SK-N-SH (cell line): ENCODE data around the gene CKB. TPM values are rescaled to one million over a fixed set of nuclear protein-coding genes. Genes with fewer than 3 reads are reported as not detected.

Experiments
- CTCF ChIA-PET: fragments of 300-600, 350-600 bp; formaldehyde crosslinking; extraction: SDS; loops from one replicate; lab custom pipeline; 2021; lab: Yijun Ruan, JAX
- POLR2A ChIA-PET: fragments of 350-600 bp; sonication (Branson Sonifier 250); formaldehyde crosslinking; extraction: SDS; loops from one replicate; lab custom pipeline; 2020; ENCODE audit warnings: antibody characterized with exemption, inconsistent platforms; lab: Yijun Ruan, JAX
- DNase-seq: peaks from one replicate; pipeline ENCODE4 v3.0.0; 2012
- H2AFZ ChIP-seq: fragments of 200-600 bp; sonication (generic); 2 replicates; pipeline ENCODE4 v1.8.1; 2016; ENCODE audit warnings: antibody characterized with exemption, mild to moderate bottlenecking, low read depth
- H3F3A ChIP-seq: fragments of 200-600 bp; sonication (generic); replicated peaks from 2 replicates; pipeline ENCODE3; 2016; ENCODE audit warnings: antibody characterized with exemption, mild to moderate bottlenecking; ENCODE audit not compliant: insufficient read depth
- H3K27ac ChIP-seq, 2 experiments: fragments of 200-500 bp in 1 of 2; fragments of 200-600 bp in 1 of 2; sonication (Bioruptor generic) in 1 of 2; sonication (generic), shearing (Covaris generic) in 1 of 2; 2 replicates each; pipeline versions ENCODE4 v1.5.1 to v1.6.1; 2014 to 2016; ENCODE audit warnings: low read depth in 2 of 2, inconsistent platforms in 1 of 2, low read length in 1 of 2, mild to moderate bottlenecking in 1 of 2, mixed read lengths in 1 of 2
- H3K27me3 ChIP-seq: fragments of 200-600 bp; sonication (generic), shearing (Covaris generic); 2 replicates; pipeline ENCODE4 v1.6.1; 2016; ENCODE audit warnings: mixed run types; ENCODE audit not compliant: insufficient read depth
- H3K36me3 ChIP-seq, 2 experiments: fragments of 200-500 bp in 1 of 2; fragments of 200-600 bp in 1 of 2; sonication (Bioruptor generic) in 1 of 2; sonication (generic) in 1 of 2; replicated peaks in 1 of 2; 2 replicates each; pipeline versions ENCODE3 to v1.5.1; 2014 to 2016; ENCODE audit warnings: low read length in 1 of 2, mild to moderate bottlenecking in 1 of 2; ENCODE audit not compliant: insufficient read depth in 2 of 2, control insufficient read depth in 1 of 2
- H3K4me1 ChIP-seq, 2 experiments: fragments of 200-500 bp in 1 of 2; fragments of 200-600 bp in 1 of 2; sonication (Bioruptor generic) in 1 of 2; sonication (generic), shearing (Covaris generic) in 1 of 2; 2 replicates each; pipeline versions ENCODE4 v1.5.1 to v1.6.1; 2014 to 2016; ENCODE audit warnings: low read depth in 1 of 2, low read length in 1 of 2, mixed run types in 1 of 2; ENCODE audit not compliant: insufficient read depth in 2 of 2, control insufficient read depth in 1 of 2
- H3K4me2 ChIP-seq: fragments of 200-600 bp; sonication (generic), shearing (Covaris generic); 2 replicates; pipeline ENCODE4 v1.6.1; 2017; ENCODE audit warnings: mixed run types
- H3K4me3 ChIP-seq, 2 experiments: fragments of 200-500 bp in 1 of 2; fragments of 200-600 bp in 1 of 2; sonication (Bioruptor generic) in 1 of 2; sonication (generic), shearing (Covaris generic) in 1 of 2; 2 replicates each; pipeline versions ENCODE4 v1.5.1 to v1.8.1; 2014 to 2016; ENCODE audit warnings: low read depth in 2 of 2, inconsistent platforms in 1 of 2, low read length in 1 of 2, mild to moderate bottlenecking in 1 of 2, mixed read lengths in 1 of 2, moderate library complexity in 1 of 2
- H3K79me2 ChIP-seq: fragments of 200-600 bp; sonication (generic); 2 replicates; pipeline ENCODE4 v1.8.1; 2017; ENCODE audit warnings: mild to moderate bottlenecking; ENCODE audit not compliant: insufficient read depth
- H3K9ac ChIP-seq: fragments of 200-600 bp; sonication (generic); 2 replicates; pipeline ENCODE4 v1.6.1; 2017; ENCODE audit warnings: mixed run types
- H3K9me2 ChIP-seq: fragments of 200-600 bp; sonication (generic); 2 replicates; pipeline ENCODE4 v1.6.1; 2017; ENCODE audit warnings: mixed run types
- H3K9me3 ChIP-seq: fragments of 200-600 bp; sonication (generic); 2 replicates; pipeline ENCODE4 v1.6.1; 2017; ENCODE audit warnings: mixed run types, mild to moderate bottlenecking, moderate library complexity
- H4K20me1 ChIP-seq: fragments of 200-600 bp; sonication (generic); 2 replicates; pipeline ENCODE4 v1.6.1; 2017; ENCODE audit warnings: mild to moderate bottlenecking, mixed run types; ENCODE audit not compliant: insufficient read depth
- CHD2 ChIP-seq: fragments of 150-350 bp; IDR thresholded peaks from 2 replicates; pipeline ENCODE4 v1.6.1; 2018; ENCODE audit warnings: low read length; ENCODE audit not compliant: partially characterized antibody
- ELF1 ChIP-seq: IDR thresholded peaks from 2 replicates; pipeline ENCODE4 v1.4.0; 2012
- EP300 ChIP-seq, 2 experiments: IDR thresholded peaks; 2 replicates each; pipeline versions ENCODE4 v1.4.0 to v1.6.1; 2012; ENCODE audit warnings: borderline replicate concordance in 1 of 2, low read depth in 1 of 2, low read length in 1 of 2
- EZH2phosphoT487 ChIP-seq: fragments of 200-600 bp; sonication (generic); IDR thresholded peaks from 2 replicates; pipeline ENCODE4 v1.6.1; 2017; ENCODE audit warnings: low read depth, mixed run types, mild to moderate bottlenecking, antibody characterized with exemption, moderate library complexity, borderline replicate concordance
- FOSL2 ChIP-seq: IDR thresholded peaks from 2 replicates; pipeline ENCODE4 v1.4.0; 2012; ENCODE audit warnings: low read depth, mild to moderate bottlenecking, moderate library complexity, borderline replicate concordance
- FOXM1 ChIP-seq: IDR thresholded peaks from 2 replicates; pipeline ENCODE4 v1.4.0; 2012; ENCODE audit warnings: low read depth, mild to moderate bottlenecking
- GATA2 ChIP-seq: sonication (generic); formaldehyde crosslinking; IDR thresholded peaks from 2 replicates; pipeline ENCODE4 v1.5.0; 2020; ENCODE audit warnings: mild to moderate bottlenecking, missing genetic modification reagents
- MAX ChIP-seq: IDR thresholded peaks from 2 replicates; pipeline ENCODE4 v1.4.0; 2012; ENCODE audit warnings: low read depth
- MXI1 ChIP-seq: IDR thresholded peaks from 2 replicates; pipeline ENCODE4 v1.6.1; 2012; ENCODE audit warnings: mild to moderate bottlenecking, low read depth, low read length, improper control_type of control experiment
- NFIC ChIP-seq: IDR thresholded peaks from 2 replicates; pipeline ENCODE4 v1.4.0; 2012; ENCODE audit warnings: borderline replicate concordance
- NRF1 ChIP-seq: IDR thresholded peaks from 2 replicates; pipeline ENCODE4 v1.6.1; 2012; ENCODE audit warnings: low read depth, mild to moderate bottlenecking, low read length
- POLR2AphosphoS5 ChIP-seq: IDR thresholded peaks from 2 replicates; pipeline ENCODE4 v1.6.1; 2012; ENCODE audit warnings: low read depth, low read length
- RFX5 ChIP-seq: IDR thresholded peaks from 2 replicates; pipeline ENCODE4 v1.6.1; 2012; ENCODE audit warnings: mild to moderate bottlenecking, improper control_type of control experiment, low read length
- RXRA ChIP-seq: IDR thresholded peaks from 2 replicates; pipeline ENCODE4 v1.4.0; 2012; ENCODE audit warnings: low read depth, mild to moderate bottlenecking, borderline replicate concordance
- SMC3 ChIP-seq: IDR thresholded peaks from 2 replicates; pipeline ENCODE4 v1.6.1; 2012; ENCODE audit warnings: low read depth, low read length, improper control_type of control experiment
- WGBS: methylation state at CpG from one replicate; pipeline ENCODE4 v1.1.6; 2017; ENCODE audit warnings: low lambda C conversion rate; 5-methylcytosine and 5-hydroxymethylcytosine counted together
- polyA plus RNA-seq, 3 experiments: library from polyadenylated mRNA; depleted of rRNA; stranded (reverse); fragments of >200 nt; gene quantifications; 2 replicates each; pipeline ENCODE4 v1.2.3, GENCODE V29; 2012
- TF ChIP-seq, protein P1 (sequence below): fragments of 200-600 bp; sonication (generic); IDR thresholded peaks from 2 replicates; pipeline ENCODE4 v1.6.1; 2017; ENCODE audit warnings: antibody characterized with exemption, mild to moderate bottlenecking, moderate library complexity
- TF ChIP-seq, protein P2 (sequence below): IDR thresholded peaks from 2 replicates; pipeline ENCODE4 v1.6.1; 2012; ENCODE audit warnings: mild to moderate bottlenecking, low read depth, low read length, moderate library complexity

The CKB gene
- polyA plus RNA-seq, 1 of the 3 experiments (the other 2 are of a cell fraction), result 53.0 TPM

DNA sequence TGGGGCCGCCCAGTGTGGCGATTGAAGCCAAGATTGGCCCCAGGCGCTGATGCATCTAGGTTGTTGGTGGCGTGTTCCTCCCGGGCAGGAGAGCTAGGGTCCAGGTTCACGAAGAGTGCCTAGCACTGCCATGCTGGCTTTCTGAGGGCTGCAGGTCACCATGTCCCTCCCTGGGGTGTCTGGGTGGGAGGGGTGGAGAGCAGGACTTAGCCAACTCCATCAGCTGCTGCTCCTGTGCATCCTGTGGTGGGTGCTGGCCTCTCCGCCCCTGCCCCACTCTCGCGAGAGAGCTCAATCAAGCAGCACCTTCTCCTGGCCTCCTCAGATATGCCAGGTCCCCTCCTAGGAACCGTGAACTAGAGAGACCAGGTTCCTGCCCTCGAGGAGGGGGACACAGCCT, 8.2 kb upstream of the CKB start:
- H3K9ac ChIP-seq, result no peak overlapping the region
- peaks cover 9 to 25% of the 10 kb centered on the region in 2 experiments; a peak in 1 of 4 replicates for H3K4me1 ChIP-seq
- H3F3A ChIP-seq, result peaks cover 3% of the 10 kb centered on the region
- ChIA-PET POLR2A (interaction anchor here (0.7 to 1.4 kb wide), 2 partner anchors 9 to 10 kb away, joined by 3 to 4 read pairs; partner anchors contain the start of gene CKB), CTCF (interaction anchor here (2.5 to 8.5 kb wide), 2 partner anchors 13 to 16 kb away, joined by 14 to 52 read pairs; no protein-coding TSS in a partner anchor)
- H3K36me3 ChIP-seq, result peaks cover 0 to 32% of the 10 kb centered on the region in 2 experiments
- H3K27ac ChIP-seq, result no peak overlapping the region
- H3K79me2 ChIP-seq, result peaks cover 36% of the 10 kb centered on the region
- no peak for DNase-seq
- peaks cover 9% of the 10 kb centered on the region; the same call in 1 of the 2 replicates for H4K20me1 ChIP-seq
- 69% methylated on average over 2 of the region's 11 CpGs for whole genome bisulfite sequencing
- no peaks in the 10 kb centered on the region for H3K9me3 ChIP-seq
- no peaks in the 10 kb centered on the region for H3K9me2 ChIP-seq
- TF ChIP-seq, protein P1, sequence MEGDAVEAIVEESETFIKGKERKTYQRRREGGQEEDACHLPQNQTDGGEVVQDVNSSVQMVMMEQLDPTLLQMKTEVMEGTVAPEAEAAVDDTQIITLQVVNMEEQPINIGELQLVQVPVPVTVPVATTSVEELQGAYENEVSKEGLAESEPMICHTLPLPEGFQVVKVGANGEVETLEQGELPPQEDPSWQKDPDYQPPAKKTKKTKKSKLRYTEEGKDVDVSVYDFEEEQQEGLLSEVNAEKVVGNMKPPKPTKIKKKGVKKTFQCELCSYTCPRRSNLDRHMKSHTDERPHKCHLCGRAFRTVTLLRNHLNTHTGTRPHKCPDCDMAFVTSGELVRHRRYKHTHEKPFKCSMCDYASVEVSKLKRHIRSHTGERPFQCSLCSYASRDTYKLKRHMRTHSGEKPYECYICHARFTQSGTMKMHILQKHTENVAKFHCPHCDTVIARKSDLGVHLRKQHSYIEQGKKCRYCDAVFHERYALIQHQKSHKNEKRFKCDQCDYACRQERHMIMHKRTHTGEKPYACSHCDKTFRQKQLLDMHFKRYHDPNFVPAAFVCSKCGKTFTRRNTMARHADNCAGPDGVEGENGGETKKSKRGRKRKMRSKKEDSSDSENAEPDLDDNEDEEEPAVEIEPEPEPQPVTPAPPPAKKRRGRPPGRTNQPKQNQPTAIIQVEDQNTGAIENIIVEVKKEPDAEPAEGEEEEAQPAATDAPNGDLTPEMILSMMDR, result no peak
- TF ChIP-seq FOSL2 (no peak), RXRA (no peak), MXI1 (no peak), NFIC (no peak), RFX5 (no peak), POLR2AphosphoS5 (no peak), SMC3 (no peak), ELF1 (no peak), EP300 (IDR thresholded peaks at IDR 0.05; ENCODE audit: borderline replicate concordance in 1 of 2, low read depth in 1 of 2, low read length in 1 of 2) (no peak), EZH2phosphoT487 (no peak), NRF1 (no peak), CHD2 (no peak), MAX (no peak), FOXM1 (no peak), GATA2 (CRISPR knock-in tag) (no peak)
- TF ChIP-seq, protein P2, sequence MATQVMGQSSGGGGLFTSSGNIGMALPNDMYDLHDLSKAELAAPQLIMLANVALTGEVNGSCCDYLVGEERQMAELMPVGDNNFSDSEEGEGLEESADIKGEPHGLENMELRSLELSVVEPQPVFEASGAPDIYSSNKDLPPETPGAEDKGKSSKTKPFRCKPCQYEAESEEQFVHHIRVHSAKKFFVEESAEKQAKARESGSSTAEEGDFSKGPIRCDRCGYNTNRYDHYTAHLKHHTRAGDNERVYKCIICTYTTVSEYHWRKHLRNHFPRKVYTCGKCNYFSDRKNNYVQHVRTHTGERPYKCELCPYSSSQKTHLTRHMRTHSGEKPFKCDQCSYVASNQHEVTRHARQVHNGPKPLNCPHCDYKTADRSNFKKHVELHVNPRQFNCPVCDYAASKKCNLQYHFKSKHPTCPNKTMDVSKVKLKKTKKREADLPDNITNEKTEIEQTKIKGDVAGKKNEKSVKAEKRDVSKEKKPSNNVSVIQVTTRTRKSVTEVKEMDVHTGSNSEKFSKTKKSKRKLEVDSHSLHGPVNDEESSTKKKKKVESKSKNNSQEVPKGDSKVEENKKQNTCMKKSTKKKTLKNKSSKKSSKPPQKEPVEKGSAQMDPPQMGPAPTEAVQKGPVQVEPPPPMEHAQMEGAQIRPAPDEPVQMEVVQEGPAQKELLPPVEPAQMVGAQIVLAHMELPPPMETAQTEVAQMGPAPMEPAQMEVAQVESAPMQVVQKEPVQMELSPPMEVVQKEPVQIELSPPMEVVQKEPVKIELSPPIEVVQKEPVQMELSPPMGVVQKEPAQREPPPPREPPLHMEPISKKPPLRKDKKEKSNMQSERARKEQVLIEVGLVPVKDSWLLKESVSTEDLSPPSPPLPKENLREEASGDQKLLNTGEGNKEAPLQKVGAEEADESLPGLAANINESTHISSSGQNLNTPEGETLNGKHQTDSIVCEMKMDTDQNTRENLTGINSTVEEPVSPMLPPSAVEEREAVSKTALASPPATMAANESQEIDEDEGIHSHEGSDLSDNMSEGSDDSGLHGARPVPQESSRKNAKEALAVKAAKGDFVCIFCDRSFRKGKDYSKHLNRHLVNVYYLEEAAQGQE, result no peak
- H3K4me2 ChIP-seq, result peak overlapping the region; percentile 99; the same call in 1 of the 2 replicates
- no peaks in the 10 kb centered on the region for H3K27me3 ChIP-seq
- no peak overlapping the region for H2AFZ ChIP-seq
- no peak overlapping the region for H3K4me3 ChIP-seq
